GM18858 (cell line): ENCODE measurements around the gene GNGT1.

ENCODE experiments used
- ATAC-seq: cut with Tn5 transposase; IDR thresholded peaks from one replicate; pipeline ENCODE4 v1.9.1; 2021; ENCODE audit not compliant: unreplicated experiment

The GNGT1 gene

DNA sequence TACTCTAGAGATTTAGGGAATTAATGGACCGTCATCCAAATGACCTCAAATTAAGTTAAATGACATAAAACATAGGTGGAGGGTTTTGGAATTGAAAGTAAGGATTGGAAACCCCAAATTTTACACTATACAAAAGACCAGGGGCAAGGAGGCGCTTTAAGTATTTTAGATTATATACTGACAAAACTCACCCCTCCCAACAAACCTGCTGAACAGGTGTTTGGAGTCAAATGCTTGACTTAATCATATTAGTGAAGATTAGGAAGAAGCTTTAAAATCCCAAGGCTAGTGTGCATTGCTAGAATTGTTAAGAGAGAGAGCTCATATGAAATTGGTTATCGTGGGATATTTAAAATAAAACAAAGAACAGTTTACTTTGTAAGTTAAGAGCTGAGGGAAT, at the start of gene GNGT1:
TSS of gene GNGT1 (plus strand) at position 301 of the 400 bp plus-strand sequence. CDS start 180 bp downstream, outside the sequence.
- no peak for ATAC-seq

DNA sequence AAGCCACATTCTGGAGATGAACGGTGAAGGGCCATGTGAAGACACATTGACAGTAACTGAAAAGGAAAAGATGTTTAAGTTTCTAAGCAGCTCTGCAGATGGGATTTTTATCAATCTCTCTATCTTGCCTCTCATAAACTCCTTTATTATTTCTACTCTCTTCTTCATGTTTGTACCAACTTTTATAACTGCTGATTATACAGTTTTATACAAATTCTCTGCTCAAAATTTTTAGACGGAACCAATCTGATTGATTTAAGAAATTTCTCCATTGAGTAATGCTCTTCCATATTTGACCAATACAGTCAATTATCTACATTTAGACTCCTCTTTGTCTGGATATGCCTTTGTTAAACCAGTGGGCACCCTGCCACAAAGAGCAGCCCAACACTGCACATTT, 47.5 kb upstream of the GNGT1 start:
- ATAC-seq: no peak

DNA sequence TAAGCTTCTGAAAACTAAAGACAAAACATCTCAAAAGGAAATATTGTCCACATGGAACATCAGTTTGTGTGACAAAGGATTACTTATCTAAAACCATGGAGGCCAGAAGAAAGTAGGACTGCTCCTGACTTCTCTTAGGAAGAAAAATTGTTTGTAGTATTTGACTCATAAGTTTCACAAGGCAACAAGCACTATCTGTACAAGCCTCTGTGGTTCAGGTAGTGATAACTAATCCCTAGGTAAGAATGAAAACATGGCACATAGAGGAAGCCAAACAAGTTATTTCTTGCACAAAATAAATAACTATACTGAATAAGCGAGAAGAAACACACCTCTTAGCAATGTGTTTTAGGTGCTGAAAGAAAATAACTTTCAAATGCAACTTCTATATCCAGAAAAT, 46.1 kb upstream of the GNGT1 start:
- no peak for ATAC-seq

DNA sequence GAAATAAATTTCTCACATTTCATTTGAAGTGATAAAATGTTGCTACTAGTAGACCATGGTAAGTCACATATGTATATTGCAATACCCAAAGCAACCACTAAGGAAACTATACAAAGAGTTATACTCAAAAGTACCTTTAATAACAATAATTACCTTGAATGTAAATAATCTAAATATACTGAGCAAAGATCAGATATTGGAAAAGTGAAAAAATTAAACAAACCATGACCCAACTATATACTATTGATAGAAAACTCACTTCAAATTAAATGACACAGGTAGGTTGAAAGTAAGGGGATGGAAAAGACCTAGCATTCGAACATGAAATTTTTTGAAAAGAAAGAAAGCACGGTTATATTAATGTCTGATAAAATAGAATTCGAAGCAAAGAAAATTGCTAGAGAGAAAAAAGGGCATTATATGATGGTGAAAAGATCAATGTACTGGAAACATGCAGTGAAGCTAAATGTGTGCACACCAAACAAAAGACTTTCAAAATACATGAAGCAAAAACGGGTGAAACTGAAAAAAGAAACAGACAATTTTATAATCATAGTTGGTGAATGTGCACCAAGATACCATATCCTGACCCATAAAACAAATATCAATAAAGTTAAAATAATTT, 44.9 kb upstream of the GNGT1 start:
- no peak for ATAC-seq

DNA sequence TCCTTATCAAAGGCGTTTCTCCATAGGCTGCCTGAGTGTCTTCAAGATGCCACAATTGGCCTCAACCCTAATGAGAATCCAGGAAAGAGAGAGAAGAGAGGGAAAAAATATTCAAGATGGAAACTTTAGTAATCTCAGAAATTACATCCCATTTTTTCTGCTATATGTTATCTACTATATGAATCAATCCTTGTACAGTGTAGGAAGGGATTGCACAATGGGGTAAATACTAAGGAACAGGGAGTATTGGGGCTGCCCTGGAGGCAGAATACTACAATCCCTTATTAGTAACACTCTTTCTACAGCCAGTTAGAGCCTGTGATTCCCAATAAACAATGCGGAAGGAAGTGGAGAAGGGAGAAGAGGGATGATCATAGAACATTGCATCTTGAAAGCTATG, 43.7 kb upstream of the GNGT1 start:
- ATAC-seq: no peak

DNA sequence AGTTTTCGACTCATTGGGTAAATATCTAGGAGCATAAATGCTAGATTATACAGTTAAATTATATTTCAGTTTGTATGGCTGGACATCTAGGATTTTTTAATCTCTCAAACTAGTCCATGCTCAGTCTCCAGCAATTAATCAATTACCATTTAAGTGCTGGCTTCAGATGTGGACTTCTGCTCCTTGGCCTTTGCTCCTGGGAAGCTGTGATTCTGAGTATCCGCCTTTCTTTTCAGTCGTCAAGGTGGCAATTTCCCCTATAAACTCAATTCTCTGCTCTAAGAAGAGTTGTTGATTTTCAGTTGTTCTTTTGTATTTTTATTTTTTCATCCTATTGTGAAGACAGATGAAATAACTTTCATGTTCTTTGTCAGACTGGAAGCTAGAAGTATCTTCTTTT, 39.5 kb upstream of the GNGT1 start:
- ATAC-seq: no peak

DNA sequence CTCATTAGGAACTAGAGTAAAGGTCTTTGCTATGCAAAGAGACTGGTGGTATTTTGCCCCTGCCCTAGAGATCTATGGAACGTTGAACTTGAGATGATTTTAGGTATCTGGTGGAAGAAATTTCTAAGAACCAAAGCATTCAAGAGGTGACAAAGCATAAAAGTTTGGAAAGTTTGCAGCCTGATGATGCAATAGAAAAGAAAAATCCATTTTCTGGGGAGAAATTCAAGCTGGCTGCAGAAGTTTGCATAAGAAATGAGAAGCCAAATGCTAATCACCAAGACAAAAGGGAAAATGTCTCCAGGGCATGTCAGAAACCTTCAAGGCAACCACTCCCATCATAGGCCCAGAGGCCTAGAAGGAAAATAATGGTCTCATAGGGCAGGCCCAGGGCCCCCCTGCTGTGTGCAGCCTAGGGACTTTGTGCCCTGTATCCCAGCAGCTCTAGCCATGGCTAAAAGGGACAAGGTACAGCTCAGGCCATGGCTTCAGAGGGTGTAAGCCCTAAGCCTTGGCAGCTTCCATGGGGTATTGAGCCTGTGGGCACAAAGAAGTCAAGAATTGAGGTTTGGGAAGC, 32.3 kb upstream of the GNGT1 start:
- no peak for ATAC-seq

DNA sequence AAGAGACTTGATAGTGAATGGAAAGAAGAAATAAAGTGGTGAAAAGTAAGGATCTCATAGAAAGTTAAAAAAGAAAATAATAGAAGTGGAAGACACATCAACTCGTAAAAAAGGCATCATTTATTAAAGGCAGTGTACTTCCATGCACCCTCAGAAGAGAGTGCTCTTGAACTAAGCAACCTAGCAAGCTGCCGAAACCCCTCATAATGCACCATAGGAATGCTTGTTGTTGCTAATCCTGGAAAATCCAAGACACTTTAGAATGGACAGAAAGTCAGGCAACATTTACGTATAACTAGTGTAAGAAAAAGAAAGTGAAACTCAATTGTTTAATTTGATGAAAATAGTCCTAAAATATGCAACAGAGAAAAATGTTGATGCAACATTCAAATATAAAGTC, 28.6 kb upstream of the GNGT1 start:
- no peak for ATAC-seq

DNA sequence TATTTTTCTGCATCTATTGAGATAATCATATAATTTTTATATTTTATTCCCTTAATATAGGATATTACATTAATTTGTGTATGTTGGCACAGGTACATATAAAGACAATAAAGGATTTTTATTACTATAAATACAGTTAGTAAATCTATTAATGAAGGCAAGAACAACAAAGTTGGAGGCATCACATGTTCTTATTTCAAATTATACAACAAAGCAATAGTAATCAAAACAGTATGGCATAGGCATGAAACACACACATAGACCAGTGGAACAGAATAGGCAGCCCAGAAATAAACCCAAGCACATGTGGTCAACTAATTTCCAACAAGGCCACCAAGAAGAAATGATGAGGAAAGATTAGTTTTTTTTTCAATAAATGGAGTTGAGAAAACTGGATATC, 27.0 kb upstream of the GNGT1 start:
- no peak for ATAC-seq

DNA sequence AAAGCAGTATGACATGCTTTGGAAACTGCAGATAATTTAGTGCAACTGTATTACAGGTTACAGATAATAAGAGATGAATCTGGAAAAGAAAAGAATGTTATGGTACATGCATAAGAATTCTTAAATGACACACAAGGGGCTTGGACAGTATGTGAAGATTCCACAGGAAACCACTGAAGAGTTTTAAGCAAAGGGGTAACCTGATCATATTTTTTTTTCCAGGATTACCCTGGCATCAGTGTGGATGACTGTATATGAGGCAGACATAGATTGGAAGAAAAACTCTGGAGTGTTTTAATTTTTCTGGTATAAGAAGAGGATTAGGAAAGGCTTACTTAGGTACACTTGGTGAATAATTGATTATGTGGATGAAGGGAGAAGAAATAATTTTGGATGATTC, 23.9 kb upstream of the GNGT1 start:
- ATAC-seq: no peak

DNA sequence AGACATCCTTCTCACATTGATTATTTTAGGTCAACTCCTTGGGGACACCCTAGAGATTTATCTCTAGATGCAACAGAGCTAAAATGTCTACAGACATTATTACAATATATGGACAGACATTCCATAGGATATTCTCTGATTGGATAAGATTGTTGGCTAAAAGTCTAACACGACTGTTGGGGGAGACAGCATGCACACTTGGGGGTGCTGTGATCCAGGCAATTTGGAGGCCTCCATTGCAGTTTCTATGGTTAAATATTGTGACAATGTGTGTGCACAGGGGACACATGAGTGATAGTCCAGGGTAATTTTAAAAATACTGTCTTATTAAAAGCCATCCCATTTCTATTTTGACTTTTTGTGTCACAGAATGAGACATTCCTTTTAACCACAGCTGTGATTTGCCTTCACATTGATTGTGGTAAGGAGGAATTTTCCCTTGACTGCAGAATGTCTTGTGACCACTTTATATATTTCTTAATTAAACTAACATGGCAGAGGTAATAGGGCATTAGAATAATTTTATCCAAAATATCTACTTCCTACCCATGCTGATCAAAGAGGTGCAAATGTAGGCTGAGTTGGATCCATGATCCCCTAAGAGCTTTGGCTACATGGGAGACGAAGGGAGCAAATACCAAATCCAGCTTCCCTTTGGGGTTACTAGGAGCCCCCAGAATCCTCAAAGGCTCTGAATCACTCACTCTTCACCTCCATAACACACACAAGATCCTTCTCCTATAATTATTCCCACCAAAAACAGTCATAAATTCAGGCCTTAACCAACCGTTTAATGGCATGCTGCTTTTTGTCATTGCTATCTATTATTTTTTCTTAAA, 23.1 kb upstream of the GNGT1 start:
- ATAC-seq: no peak

DNA sequence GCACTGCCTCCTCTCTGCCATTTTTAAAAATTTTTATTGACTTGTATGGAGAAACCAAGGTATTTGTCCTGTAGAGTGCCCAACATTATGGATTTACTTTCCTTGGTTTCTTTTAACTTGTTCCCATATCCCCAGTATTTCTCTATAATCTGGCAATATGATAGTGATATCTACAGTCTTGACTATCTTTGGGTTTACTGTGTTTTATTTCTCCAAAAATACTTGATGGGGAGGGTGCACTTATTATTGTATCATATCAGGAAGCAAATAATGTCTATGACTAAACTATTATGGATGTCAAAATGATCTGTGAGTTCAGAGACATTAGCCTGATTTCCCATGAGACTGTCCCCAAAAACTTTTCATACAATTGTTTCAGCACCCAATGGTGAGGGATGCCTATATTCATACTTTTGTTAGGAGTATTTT, 22.4 kb upstream of the GNGT1 start:
- ATAC-seq: no peak

DNA sequence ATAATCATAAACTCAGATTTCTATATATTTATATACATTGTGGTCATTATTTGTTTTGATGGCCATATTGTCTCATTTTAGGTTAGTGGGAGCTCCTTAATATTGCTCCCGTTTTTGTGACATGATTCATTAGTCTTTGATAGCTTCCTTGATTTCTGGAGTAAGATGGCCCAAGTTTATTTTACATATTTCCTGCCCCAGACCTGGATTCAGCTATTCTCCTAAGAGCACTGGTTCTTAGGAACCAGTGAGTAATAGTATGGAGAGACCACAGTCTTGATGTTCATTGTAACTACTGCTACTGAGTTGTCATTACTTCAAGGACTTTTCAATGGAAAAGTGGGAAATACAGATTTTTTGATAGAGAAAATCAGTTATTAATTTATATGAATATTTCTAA, 21.8 kb upstream of the GNGT1 start:
- ATAC-seq: no peak

DNA sequence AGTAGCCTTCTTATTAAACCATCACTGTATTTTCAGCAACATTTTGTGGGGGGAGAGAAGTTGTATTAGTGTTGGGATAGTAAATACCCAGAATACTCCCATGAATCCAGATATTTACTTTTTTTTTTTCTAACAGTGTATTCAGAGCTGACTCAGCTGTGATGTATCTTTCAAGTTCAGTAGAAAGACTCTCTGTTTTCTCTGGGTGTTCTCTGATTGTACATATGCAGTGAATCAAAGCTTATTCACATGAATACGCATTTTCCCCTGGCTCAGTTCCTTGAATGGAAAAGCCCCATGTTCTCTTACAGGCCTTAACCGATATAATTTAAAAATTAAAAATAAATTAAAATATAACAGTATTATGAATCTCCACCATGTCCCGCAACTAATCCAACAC, 17.1 kb upstream of the GNGT1 start:
- no peak for ATAC-seq

DNA sequence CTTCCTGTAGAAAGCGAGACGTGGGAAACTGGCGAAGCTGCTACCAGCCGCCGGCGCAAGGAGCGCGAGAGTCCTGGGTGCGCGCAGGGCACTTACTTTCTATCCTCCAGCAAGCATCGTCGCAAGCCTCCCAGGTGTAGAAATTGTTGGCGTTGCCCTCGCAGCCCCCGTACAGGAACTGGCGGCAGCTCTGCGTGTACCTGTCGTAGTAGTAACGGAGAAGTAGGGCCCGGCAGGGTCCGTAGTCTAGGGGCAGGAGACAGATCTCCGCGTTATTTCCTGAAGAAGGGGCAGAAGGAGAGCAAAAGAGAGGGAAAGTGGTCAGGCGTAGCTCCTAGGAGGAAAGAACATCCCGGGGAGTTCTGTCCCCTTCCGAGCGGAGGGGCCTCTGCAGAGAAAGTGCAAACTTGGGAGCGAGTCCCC, 16.3 kb upstream of the GNGT1 start:
- ATAC-seq: no peak

DNA sequence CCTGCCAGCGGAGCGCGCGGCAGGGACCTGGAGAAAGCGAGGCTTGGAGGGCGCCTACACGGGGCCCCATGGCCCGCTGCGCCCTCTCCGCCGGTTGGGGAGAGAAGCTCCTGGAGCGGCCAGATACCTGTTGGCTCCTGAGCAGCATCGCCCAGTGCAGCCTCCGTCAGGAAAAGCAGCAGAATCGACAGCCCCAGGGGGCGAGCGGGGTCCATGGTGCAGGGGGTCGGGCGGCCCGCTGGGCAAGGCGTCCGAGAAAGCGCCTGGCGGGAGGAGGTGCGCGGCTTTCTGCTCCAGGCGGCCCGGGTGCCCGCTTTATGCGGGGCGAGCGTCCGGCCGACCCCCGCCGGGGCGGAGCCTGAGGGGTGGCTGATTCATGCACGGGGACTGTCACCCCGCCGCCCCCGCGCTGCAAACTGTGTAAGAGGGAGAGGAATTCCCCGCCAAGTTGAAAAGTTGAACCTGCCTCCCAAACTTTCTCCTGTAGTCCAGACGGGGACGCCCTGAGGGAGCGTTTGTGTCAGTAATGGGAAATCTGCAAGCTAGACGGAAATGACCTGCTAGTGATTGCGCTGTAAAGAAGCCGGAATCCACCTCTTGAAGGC, 15.8 kb upstream of the GNGT1 start, which contains the start of gene TFPI2:
TSS of gene TFPI2 (minus strand) at position 290 of the 605 bp plus-strand sequence. CDS start at position 215, 75 bp downstream.
- no peak for ATAC-seq

DNA sequence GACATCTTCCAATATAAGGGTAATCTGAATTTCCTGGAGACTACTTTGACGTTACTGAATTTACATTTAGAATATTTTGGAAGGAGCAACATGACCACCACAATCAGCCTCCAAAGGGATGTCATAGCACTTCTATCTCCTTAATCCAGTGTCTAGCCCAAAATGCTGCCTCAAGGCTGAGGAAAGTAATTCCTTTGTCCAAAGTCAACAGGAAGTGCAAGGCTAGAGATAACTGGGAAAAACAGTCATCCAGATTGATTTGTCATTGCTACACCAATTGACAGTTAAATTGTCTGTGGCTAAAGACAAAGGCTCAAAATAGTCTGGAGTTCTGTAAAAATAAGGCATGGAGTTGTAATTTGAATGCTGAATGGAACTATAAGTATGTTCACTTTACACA, 11.9 kb upstream of the GNGT1 start:
- no peak for ATAC-seq

DNA sequence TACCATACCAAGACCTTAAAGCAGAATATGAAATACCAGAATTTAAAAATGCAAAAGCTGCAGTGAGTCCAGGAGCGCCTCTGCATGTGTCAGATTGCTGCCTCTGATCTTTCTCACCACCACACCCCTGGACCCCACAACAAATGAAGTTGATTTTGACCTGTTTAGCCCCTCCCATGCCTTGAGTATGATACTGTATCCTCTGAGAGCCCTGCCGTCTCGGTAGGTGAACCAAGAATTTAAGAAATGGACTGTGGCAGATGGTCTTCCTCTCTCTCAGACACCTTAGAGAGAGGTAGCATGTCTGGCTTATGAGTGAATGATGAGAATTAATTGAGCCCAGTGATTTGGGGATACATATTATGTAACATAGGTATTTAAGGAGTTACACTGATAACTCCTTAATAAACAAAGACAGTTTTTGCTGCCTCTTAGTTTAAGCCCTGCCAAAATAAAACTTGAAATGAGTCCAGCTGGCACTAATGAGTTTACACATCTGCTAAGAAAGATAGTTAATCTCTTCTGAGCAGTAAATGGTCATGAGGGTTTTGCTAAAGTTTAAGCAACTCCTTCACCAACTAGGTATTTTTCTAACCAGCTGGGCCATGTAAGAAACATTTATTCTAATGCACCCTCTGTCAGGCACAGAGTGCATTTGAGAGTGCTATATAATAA, 11.3 kb upstream of the GNGT1 start:
- no peak for ATAC-seq

DNA sequence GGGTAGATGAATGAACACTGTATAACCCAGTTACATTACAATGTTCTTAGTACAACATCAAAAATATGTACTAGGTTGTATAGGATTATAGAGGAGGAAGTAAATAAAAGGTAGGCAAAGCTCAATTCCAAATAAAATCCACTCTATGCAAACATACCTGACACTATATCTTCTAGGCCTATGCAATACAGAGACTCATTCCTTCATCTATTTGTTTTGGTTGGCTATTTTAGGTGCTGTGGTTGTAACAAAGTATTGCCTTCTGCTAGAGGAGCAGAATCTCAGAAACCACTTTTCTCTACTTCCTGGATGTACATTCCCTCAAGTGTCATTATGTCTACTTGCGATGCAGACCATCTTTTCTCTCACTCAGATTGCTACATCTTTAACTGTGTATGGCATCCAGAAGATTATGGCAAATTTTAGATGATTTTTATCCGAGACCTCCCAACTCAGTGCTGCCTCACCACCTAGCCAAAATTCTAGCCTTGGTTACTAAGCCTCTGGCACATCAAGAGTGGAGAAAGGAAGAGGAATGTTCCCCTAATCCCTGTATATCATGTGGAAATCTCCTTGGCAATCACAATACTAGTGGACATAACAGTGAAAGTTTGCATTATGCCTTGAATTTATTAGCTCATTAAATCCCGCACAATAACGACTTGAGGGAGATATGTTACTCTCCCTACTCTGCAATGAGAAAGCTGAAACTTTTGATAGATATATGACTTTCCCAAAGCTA, 10.3 kb upstream of the GNGT1 start:
- ATAC-seq: no peak

DNA sequence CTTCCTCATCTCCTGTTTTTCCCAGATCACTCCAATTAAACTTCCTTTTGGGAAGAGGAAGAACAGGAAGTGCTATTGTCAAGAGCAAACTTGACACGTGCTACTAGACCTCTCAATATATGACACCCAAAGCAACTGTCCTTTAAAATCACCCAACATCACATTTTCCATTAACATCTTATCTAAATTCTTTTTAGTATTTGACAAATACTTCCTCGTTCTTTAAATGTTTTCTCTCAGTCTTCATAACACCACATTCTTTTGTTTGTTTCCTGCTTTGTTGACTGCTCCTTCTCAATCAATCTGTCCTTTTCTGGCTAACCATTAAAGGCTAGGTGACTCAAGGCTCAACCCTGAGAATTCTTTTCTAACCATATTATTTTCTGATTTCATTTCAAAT, 8.7 kb upstream of the GNGT1 start:
- no peak for ATAC-seq
